ENCODE data around the gene HLF. TPM values are rescaled to one million over a fixed set of nuclear protein-coding genes. Genes with fewer than 3 reads are reported as not detected.
A peak's percentile ranks its signal among the peaks of the same experiment; 100 is the strongest.

The HLF gene
- total RNA-seq, 4 donors from 2014 or later: 7.7 to 14.8 (median 10.4) TPM

DNA sequence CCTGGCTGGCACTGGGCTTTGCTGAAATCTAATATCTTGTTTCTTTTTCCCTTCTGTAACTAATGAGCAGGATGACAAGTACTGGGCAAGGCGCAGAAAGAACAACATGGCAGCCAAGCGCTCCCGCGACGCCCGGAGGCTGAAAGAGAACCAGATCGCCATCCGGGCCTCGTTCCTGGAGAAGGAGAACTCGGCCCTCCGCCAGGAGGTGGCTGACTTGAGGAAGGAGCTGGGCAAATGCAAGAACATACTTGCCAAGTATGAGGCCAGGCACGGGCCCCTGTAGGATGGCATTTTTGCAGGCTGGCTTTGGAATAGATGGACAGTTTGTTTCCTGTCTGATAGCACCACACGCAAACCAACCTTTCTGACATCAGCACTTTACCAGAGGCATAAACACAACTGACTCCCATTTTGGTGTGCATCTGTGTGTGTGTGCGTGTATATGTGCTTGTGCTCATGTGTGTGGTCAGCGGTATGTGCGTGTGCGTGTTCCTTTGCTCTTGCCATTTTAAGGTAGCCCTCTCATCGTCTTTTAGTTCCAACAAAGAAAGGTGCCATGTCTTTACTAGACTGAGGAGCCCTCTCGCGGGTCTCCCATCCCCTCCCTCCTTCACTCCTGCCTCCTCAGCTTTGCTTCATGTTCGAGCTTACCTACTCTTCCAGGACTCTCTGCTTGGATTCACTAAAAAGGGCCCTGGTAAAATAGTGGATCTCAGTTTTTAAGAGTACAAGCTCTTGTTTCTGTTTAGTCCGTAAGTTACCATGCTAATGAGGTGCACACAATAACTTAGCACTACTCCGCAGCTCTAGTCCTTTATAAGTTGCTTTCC is 56.0 kb downstream of the HLF start:
- DNase-seq (peak; percentile 70 to 74), ATAC-seq (peak; percentile 94 to 98)
- Histone ChIP-seq H3K27ac (peak overlapping the region; percentile 37 to 74 (median 58)), H3K27me3 (no peaks in the 10 kb centered on the region), H3K4me3 (no peak overlapping the region), H3K36me3 (peaks cover 0 to 3% of the 10 kb centered on the region in 2 donors), H3K4me1 (peaks cover 4 to 10% of the 10 kb centered on the region in 2 donors), H3K9me3 (no peaks in the 10 kb centered on the region)
- TF ChIP-seq POLR2A (IDR thresholded peaks at IDR 0.05): no peak
- TF ChIP-seq, protein P1, sequence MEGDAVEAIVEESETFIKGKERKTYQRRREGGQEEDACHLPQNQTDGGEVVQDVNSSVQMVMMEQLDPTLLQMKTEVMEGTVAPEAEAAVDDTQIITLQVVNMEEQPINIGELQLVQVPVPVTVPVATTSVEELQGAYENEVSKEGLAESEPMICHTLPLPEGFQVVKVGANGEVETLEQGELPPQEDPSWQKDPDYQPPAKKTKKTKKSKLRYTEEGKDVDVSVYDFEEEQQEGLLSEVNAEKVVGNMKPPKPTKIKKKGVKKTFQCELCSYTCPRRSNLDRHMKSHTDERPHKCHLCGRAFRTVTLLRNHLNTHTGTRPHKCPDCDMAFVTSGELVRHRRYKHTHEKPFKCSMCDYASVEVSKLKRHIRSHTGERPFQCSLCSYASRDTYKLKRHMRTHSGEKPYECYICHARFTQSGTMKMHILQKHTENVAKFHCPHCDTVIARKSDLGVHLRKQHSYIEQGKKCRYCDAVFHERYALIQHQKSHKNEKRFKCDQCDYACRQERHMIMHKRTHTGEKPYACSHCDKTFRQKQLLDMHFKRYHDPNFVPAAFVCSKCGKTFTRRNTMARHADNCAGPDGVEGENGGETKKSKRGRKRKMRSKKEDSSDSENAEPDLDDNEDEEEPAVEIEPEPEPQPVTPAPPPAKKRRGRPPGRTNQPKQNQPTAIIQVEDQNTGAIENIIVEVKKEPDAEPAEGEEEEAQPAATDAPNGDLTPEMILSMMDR (IDR thresholded peaks at IDR 0.05 in 4 of 5, conservative IDR thresholded peaks at IDR 0.05 in 1 of 5): no peak
- intact Hi-C loops (cut with DNase I; ENCODE audit: low total_unique reads): loop anchor here (2.0 kb wide), 1 partner anchor 28 kb away; no protein-coding TSS in a partner anchor
- in situ Hi-C loops (cut with MboI; ENCODE audit: low sequenced_read_pairs in 4 of 4): no loop called here

DNA sequence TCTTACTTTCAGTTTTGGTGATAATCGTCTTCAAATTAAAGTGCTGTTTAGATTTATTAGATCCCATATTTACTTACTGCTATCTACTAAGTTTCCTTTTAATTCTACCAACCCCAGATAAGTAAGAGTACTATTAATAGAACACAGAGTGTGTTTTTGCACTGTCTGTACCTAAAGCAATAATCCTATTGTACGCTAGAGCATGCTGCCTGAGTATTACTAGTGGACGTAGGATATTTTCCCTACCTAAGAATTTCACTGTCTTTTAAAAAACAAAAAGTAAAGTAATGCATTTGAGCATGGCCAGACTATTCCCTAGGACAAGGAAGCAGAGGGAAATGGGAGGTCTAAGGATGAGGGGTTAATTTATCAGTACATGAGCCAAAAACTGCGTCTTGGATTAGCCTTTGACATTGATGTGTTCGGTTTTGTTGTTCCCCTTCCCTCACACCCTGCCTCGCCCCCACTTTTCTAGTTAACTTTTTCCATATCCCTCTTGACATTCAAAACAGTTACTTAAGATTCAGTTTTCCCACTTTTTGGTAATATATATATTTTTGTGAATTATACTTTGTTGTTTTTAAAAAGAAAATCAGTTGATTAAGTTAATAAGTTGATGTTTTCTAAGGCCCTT is 56.8 kb downstream of the HLF start:
- H3K27me3 ChIP-seq: no peaks in the 10 kb centered on the region
- H3K36me3 ChIP-seq: peaks cover 0 to 3% of the 10 kb centered on the region in 2 donors
- H3K27ac ChIP-seq: peak overlapping the region in 1 of 4 donors; percentile 68

DNA sequence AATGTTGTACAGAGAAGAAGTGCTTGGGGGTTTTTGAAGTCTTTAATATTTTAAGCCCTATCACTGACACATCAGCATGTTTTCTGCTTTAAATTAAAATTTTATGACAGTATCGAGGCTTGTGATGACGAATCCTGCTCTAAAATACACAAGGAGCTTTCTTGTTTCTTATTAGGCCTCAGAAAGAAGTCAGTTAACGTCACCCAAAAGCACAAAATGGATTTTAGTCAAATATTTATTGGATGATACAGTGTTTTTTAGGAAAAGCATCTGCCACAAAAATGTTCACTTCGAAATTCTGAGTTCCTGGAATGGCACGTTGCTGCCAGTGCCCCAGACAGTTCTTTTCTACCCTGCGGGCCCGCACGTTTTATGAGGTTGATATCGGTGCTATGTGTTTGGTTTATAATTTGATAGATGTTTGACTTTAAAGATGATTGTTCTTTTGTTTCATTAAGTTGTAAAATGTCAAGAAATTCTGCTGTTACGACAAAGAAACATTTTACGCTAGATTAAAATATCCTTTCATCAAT is 57.8 kb downstream of the HLF start:
- H3K27ac ChIP-seq: no peak overlapping the region

More for the DNA sequence above, 56.8 kb downstream of the HLF start:
- in situ Hi-C loops (cut with MboI; ENCODE audit: low sequenced_read_pairs in 4 of 4) (no loop called here), intact Hi-C loops (cut with DNase I; ENCODE audit: low total_unique reads) (loop anchor here (2.0 kb wide), 1 partner anchor 27 kb away; no protein-coding TSS in a partner anchor)
- Histone ChIP-seq H3K4me3 (no peak overlapping the region), H3K4me1 (peaks cover 4 to 10% of the 10 kb centered on the region in 2 donors), H3K9me3 (no peaks in the 10 kb centered on the region)
- DNase-seq (no peak), ATAC-seq (no peak)
- TF ChIP-seq POLR2A (IDR thresholded peaks at IDR 0.05): no peak
- TF ChIP-seq, protein P1 (IDR thresholded peaks at IDR 0.05 in 4 of 5, conservative IDR thresholded peaks at IDR 0.05 in 1 of 5): no peak

GRCh38 chr17:55323518-55324295 is 58.9 kb downstream of the HLF start:
- ATAC-seq (no peak), DNase-seq (no peak)
- no peak overlapping the region for H3K4me3 ChIP-seq
- TF ChIP-seq POLR2A (IDR thresholded peaks at IDR 0.05): no peak
- TF ChIP-seq, protein P1 (IDR thresholded peaks at IDR 0.05 in 4 of 5, conservative IDR thresholded peaks at IDR 0.05 in 1 of 5): no peak
- H3K27ac ChIP-seq: no peak overlapping the region
- H3K4me1 ChIP-seq: peaks cover 4 to 10% of the 10 kb centered on the region in 2 donors
- intact Hi-C loops (cut with DNase I; ENCODE audit: low total_unique reads) (no loop called here), in situ Hi-C loops (cut with MboI; ENCODE audit: low sequenced_read_pairs in 4 of 4) (no loop called here)
- H3K9me3 ChIP-seq: no peaks in the 10 kb centered on the region
- H3K36me3 ChIP-seq: peaks cover 0 to 3% of the 10 kb centered on the region in 2 donors
- no peaks in the 10 kb centered on the region for H3K27me3 ChIP-seq

More for the DNA sequence above, 57.8 kb downstream of the HLF start:
- H3K9me3 ChIP-seq: no peaks in the 10 kb centered on the region
- TF ChIP-seq, protein P1 (IDR thresholded peaks at IDR 0.05 in 4 of 5, conservative IDR thresholded peaks at IDR 0.05 in 1 of 5): no peak
- no peak for TF ChIP-seq POLR2A (IDR thresholded peaks at IDR 0.05)
- H3K36me3 ChIP-seq: peaks cover 0 to 3% of the 10 kb centered on the region in 2 donors
- DNase-seq (no peak), ATAC-seq (no peak)
- peaks cover 4 to 10% of the 10 kb centered on the region in 2 donors for H3K4me1 ChIP-seq
- no peaks in the 10 kb centered on the region for H3K27me3 ChIP-seq
- H3K4me3 ChIP-seq: no peak overlapping the region
- intact Hi-C loops (cut with DNase I; ENCODE audit: low total_unique reads) (no loop called here), in situ Hi-C loops (cut with MboI; ENCODE audit: low sequenced_read_pairs in 4 of 4) (no loop called here)

Measured in gastrocnemius medialis (tissue), 4 donors.